ENCODE data around the gene OR10V1. TPM values are rescaled to one million over a fixed set of nuclear protein-coding genes. Genes with fewer than 3 reads are reported as not detected.

The OR10V1 gene
- total RNA-seq, 2 experiments from 2014 or later: not detected

DNA sequence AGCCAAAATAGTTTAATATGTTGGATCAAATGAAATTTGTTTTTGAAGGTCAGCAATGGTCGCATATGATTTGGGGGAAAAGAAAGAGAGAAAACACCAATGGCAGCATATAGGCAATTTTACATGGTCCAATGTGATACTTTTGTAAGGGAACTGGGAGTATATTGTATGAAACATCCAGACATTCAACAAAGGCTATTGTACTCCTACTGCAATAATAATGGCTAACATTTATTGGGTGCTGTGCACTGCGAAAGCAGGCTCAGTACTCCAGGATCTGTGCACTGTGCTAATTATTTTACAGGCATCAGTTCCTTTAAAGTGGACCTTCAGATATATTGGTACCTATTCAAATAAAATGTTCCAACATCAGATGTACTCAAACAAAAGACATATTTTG, 5.9 kb upstream of the OR10V1 start:
- Histone ChIP-seq H3K9me3 (ENCODE audit: control insufficient read depth in 1 of 2, insufficient read depth in 1 of 2, low read length in 2 of 2) (no peaks in the 10 kb centered on the region), H3K36me3 (ENCODE audit: insufficient read depth, low read length) (no peaks in the 10 kb centered on the region), H3K27ac (ENCODE audit: low read depth in 1 of 2, low read length in 2 of 2) (no peak overlapping the region), H3K4me1 (ENCODE audit: insufficient read depth, low read length) (no peaks in the 10 kb centered on the region), H3K27me3 (ENCODE audit: control insufficient read depth in 1 of 2, insufficient read depth in 2 of 2, low read length in 2 of 2) (peaks cover 3 to 7% of the 10 kb centered on the region in 2 experiments), H3K4me3 (ENCODE audit: low read length) (no peak overlapping the region)
- Mint-ChIP-seq H3K9me3 (no peaks in the 10 kb centered on the region), H3K4me3 (no peak overlapping the region), H3K36me3 (ENCODE audit: low read depth) (no peaks in the 10 kb centered on the region), H3K27me3 (peaks cover 63% of the 10 kb centered on the region), H3K4me1 (ENCODE audit: low read depth) (no peaks in the 10 kb centered on the region), H3K27ac (no peak overlapping the region)
- intact Hi-C loops (cut with DNase I, micrococcal nuclease): no loop called here
- ATAC-seq (ENCODE audit: poor library complexity): no peak
- DNase-seq: no peak
- TF ChIP-seq, protein P1, sequence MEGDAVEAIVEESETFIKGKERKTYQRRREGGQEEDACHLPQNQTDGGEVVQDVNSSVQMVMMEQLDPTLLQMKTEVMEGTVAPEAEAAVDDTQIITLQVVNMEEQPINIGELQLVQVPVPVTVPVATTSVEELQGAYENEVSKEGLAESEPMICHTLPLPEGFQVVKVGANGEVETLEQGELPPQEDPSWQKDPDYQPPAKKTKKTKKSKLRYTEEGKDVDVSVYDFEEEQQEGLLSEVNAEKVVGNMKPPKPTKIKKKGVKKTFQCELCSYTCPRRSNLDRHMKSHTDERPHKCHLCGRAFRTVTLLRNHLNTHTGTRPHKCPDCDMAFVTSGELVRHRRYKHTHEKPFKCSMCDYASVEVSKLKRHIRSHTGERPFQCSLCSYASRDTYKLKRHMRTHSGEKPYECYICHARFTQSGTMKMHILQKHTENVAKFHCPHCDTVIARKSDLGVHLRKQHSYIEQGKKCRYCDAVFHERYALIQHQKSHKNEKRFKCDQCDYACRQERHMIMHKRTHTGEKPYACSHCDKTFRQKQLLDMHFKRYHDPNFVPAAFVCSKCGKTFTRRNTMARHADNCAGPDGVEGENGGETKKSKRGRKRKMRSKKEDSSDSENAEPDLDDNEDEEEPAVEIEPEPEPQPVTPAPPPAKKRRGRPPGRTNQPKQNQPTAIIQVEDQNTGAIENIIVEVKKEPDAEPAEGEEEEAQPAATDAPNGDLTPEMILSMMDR (IDR thresholded peaks at IDR 0.05): no peak
- ChIA-PET CTCF (no interaction called here), POLR2A (no interaction called here)

DNA sequence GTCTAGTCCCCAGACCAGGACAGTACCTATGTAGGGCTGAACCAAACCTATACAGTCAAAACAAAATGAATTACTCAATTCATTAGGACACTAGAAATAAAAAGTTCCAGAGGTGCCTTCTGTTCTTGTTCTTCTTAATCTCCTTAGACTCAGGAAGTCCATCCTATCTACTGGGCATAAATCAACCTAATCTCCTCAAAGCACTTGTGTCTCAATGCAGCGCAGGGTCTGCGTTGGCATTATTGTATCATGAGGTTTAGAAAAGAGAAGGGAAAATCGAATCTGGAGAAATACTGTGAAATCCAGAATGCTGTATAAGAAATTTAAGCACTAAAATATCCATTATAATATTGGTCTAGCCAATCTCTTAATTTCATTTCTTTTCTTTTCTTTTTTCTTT, 2.4 kb upstream of the OR10V1 start:
- no peaks in the 10 kb centered on the region for H3K4me1 Mint-ChIP-seq (ENCODE audit: low read depth)
- TF ChIP-seq, protein P1 (IDR thresholded peaks at IDR 0.05): no peak
- no peak overlapping the region for H3K4me3 Mint-ChIP-seq
- no peak for ATAC-seq (ENCODE audit: poor library complexity)
- H3K27me3 Mint-ChIP-seq: peaks cover 47% of the 10 kb centered on the region
- Histone ChIP-seq H3K4me1 (ENCODE audit: insufficient read depth, low read length) (no peaks in the 10 kb centered on the region), H3K27me3 (ENCODE audit: control insufficient read depth in 1 of 2, insufficient read depth in 2 of 2, low read length in 2 of 2) (peaks cover 3 to 7% of the 10 kb centered on the region in 2 experiments), H3K4me3 (ENCODE audit: low read length) (no peak overlapping the region), H3K36me3 (ENCODE audit: insufficient read depth, low read length) (no peaks in the 10 kb centered on the region), H3K27ac (ENCODE audit: low read depth in 1 of 2, low read length in 2 of 2) (no peak overlapping the region), H3K9me3 (ENCODE audit: control insufficient read depth in 1 of 2, insufficient read depth in 1 of 2, low read length in 2 of 2) (no peaks in the 10 kb centered on the region)
- CTCF ChIA-PET: no interaction called here
- no peaks in the 10 kb centered on the region for H3K36me3 Mint-ChIP-seq (ENCODE audit: low read depth)
- intact Hi-C loops (cut with DNase I, micrococcal nuclease): no loop called here
- H3K27ac Mint-ChIP-seq: no peak overlapping the region
- POLR2A ChIA-PET: no interaction called here
- no peak for DNase-seq
- no peaks in the 10 kb centered on the region for H3K9me3 Mint-ChIP-seq

DNA sequence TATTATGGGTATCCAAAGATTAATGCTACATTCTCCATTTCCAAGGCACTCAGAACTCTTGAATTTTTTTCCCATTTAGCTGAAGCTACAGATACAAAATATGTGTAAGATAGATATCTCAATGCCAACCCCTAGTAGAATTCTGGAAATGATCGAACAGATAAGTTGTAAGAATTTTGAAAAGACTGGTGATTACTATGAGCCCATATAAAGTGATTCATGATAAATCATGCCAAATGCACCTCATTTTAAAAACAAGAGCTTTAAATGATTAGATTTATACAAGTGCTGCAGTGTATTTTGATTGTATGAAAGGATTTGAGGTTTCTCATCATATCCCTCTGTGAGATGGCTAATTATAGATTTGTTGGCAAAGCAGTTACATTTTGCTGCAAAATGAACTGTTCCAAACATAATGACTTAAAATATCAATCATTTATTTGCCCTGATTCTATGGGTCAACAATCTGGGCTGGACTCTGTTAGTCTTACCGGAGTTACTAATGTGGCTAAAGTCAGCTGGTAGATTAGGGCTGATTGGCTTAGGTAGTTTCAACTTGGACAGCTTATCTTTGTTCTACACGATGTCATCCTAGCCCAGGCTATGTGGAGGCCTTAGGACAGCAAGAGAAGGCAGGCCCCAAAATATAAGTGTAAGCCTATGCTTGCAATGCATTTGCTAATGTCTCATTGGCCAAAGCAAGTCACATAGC, 3.4 kb downstream of the OR10V1 start:
- Mint-ChIP-seq H3K4me3 (no peak overlapping the region), H3K27ac (no peak overlapping the region), H3K9me3 (no peaks in the 10 kb centered on the region), H3K27me3 (peaks cover 38% of the 10 kb centered on the region), H3K4me1 (ENCODE audit: low read depth) (no peaks in the 10 kb centered on the region), H3K36me3 (ENCODE audit: low read depth) (no peaks in the 10 kb centered on the region)
- CTCF ChIA-PET: no interaction called here
- intact Hi-C loops (cut with DNase I, micrococcal nuclease): no loop called here
- POLR2A ChIA-PET: no interaction called here
- H3K4me3 ChIP-seq (ENCODE audit: low read length): no peak overlapping the region
- no peaks in the 10 kb centered on the region for H3K36me3 ChIP-seq (ENCODE audit: insufficient read depth, low read length)
- TF ChIP-seq, protein P1 (IDR thresholded peaks at IDR 0.05): no peak
- H3K27me3 ChIP-seq (ENCODE audit: control insufficient read depth in 1 of 2, insufficient read depth in 2 of 2, low read length in 2 of 2): peaks cover 0 to 4% of the 10 kb centered on the region in 2 experiments
- H3K27ac ChIP-seq (ENCODE audit: low read depth in 1 of 2, low read length in 2 of 2): no peak overlapping the region
- no peaks in the 10 kb centered on the region for H3K4me1 ChIP-seq (ENCODE audit: insufficient read depth, low read length)
- ATAC-seq (ENCODE audit: poor library complexity): no peak
- H3K9me3 ChIP-seq (ENCODE audit: control insufficient read depth in 1 of 2, insufficient read depth in 1 of 2, low read length in 2 of 2): no peaks in the 10 kb centered on the region
- DNase-seq: no peak

All from CD4-positive, alpha-beta T cell (primary cell).